HG02571 (cell line): ENCODE results near the gene PEAR1.

ENCODE experiments used
- ATAC-seq: cut with Tn5 transposase; IDR thresholded peaks from one replicate; pipeline ENCODE4 v1.9.1; 2021; ENCODE audit warnings: mild to moderate bottlenecking, moderate library complexity; ENCODE audit not compliant: unreplicated experiment

Gene PEAR1

DNA sequence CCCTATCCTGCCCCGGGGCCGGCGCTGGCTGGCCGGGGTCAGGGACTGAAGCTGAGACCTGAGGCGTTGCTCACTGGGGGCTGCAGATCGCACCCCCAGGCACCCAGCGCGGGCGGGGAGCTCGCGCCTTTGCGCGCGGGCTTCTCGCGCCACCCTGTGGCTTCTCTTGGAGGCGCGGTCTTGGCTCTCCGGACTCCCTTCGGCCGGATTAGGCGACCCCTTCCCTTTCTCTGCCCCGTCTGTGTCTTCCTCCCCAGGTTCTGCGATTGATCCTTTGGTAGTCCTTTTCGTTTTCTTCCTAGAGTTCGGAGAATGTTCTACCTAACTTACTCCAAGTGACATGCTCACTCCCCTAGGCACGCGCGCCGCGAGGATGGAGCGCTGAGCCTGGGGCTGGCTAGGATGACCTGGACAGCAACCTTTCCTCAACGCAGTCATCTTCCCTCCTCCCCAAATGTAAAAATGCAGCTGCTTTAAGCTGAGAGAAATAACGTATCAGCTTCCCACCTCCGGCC, 33.3 kb upstream of the PEAR1 start:
- ATAC-seq = no peak

DNA sequence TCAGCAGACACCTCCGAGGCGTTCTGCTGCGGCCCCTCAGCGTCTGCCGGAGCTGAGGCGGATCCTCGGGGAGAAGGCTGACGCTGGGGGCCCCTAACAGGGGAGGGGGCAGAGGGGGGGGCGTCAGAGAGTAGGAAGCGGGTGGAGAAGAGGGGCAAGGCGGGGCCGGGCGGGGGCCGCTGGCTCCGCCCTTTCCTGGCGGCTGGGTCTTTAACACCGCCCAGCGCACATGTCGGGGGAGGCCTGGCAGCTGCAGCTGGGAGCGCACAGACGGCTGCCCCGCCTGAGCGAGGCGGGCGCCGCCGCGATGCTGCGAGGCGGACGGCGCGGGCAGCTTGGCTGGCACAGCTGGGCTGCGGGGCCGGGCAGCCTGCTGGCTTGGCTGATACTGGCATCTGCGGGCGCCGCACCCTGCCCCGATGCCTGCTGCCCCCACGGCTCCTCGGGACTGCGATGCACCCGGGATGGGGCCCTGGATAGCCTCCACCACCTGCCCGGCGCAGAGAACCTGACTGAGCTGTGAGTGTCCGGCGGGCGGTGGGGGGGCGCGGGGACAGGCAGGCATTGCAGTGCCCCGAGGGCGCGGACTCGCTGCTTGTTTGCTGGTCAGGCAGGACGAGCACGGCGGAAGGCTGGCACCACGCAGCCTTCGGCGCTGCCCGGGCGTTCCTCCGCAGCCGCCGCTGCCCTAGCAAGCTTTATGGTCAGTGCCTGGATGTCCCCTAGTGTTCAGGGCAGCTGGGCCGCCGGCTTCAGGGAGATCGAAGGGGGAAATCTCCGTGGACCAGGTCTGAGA, 32.7 kb upstream of the PEAR1 start, which contains the start of gene NTRK1:
NTRK1 (plus strand) TSS at position 238 of the 796 bp plus-strand sequence; CDS start at position 308, 70 bp downstream.
- no peak for ATAC-seq

DNA sequence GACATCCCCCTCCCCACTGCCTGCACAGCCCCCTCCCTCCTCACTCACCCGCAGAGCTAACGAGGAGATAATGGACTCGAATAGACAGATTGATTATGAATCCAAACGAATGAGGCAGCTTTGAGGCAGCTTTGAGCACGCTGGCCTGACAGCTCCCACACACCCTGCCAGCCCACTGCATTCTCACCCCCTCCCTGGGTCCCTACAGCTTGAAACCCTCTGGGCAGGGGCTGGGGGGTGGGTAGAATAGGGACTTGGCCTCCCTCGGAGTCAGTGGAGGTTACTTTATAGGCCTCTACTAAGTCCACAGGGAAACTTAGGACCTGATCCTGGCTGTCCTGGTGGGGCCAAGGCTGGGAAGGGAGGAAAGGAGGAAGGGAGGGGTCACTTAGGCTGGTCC, 30.9 kb upstream of the PEAR1 start:
- ATAC-seq = no peak

GRCh38 chr1:156862997-156863599, 30.4 kb upstream of the PEAR1 start:
- ATAC-seq = no peak

- no peak for ATAC-seq
These were observed 29.9 kb upstream of the PEAR1 start for GRCh38 chr1:156863631-156864030.

DNA sequence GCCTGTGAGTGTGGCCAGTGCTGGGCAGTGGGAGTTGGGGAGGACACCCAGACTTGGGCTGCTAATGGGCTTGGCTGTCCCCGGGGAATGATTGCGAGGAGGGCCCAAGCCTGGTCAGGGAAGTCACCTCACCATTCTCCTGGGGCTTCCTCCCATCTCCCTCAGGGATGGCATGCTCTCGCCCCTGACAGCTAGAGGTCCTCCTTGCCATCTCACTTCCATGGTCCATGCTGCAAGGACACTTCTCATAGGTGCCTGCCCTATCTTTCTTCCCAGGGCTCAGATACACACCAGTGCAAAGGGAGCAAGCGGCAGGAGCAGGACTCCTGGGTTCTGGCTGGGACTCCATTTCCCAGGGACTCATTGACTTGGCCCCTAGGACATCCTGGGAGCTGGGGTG, 28.7 kb upstream of the PEAR1 start:
- ATAC-seq = no peak

DNA sequence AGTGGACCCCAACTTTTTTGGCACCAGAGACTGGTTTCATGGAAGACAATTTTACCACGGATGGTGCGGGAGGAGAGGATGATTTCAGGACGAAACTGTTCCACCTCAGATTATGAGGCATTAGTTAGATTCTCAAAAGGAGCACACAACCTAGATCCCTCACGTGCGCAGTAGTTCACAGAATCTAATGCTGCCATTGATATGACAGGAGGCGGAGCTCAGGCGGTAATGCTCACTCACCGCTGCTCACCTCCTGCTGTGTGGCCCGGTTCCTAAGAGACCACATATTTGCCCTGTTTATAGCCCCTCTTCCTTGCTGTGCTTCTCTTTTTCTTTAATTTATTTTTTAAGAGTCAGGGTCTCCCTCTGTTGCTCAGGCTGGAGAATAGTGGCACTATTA, 28.3 kb upstream of the PEAR1 start:
- ATAC-seq = no peak

GRCh38 chr1:156865865-156866248, 27.7 kb upstream of the PEAR1 start:
- no peak for ATAC-seq

GRCh38 chr1:156866249-156866909, 27.1 kb upstream of the PEAR1 start:
- no peak for ATAC-seq

- no peak for ATAC-seq
These were observed 25.2 kb upstream of the PEAR1 start for GRCh38 chr1:156868341-156868740.

DNA sequence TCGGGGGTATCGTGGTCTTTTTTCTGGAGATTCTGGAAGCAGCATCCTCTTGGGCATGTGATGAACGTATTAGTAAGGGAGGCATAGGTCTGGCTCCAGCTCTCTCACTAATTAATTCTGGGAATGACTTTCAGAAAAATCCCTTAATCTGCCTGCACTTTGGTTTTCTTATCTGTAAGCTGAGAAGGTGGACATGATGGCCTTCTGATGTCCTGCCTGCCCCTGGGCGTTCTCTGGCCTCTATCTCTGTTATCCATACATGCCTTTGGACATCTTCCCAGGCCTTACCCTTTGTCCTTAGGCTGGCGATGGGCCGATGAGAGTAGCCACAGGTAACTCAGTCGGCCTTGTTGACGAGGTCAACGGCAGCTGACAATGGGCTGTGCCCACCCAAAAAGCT, 24.1 kb upstream of the PEAR1 start:
- ATAC-seq = no peak

GRCh38 chr1:156873659-156874058, 19.9 kb upstream of the PEAR1 start:
- ATAC-seq = no peak

GRCh38 chr1:156874142-156874541, 19.4 kb upstream of the PEAR1 start:
- no peak for ATAC-seq

- no peak for ATAC-seq
These were observed 18.8 kb upstream of the PEAR1 start for GRCh38 chr1:156874572-156875340.

DNA sequence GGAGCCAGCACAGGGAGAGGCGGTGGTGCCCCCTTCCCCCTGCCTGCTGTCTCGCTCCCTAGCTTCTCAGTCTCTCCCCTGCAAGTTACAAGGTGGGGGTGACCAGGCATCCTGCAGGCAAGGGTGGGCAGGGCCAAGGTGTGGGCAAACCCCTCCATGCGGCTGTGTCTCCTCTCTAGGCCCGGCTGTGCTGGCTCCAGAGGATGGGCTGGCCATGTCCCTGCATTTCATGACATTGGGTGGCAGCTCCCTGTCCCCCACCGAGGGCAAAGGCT, 18.2 kb upstream of the PEAR1 start:
- ATAC-seq = no peak

DNA sequence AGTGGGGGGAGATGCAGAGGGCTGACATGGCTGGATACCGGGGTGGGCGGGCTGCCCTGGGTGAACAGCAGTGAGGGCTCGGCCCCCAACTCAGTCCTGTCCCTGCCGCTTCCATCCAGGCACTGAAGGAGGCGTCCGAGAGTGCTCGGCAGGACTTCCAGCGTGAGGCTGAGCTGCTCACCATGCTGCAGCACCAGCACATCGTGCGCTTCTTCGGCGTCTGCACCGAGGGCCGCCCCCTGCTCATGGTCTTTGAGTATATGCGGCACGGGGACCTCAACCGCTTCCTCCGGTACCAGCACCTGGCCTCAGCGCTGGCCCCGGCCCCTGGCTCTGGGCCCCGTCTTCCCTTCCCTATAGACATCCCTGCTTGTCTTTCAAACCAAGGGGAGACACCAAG, 17.2 kb upstream of the PEAR1 start:
- no peak for ATAC-seq

GRCh38 chr1:156877433-156878170, 15.9 kb upstream of the PEAR1 start:
- ATAC-seq = no peak

- ATAC-seq = no peak
These were observed 13.6 kb upstream of the PEAR1 start for GRCh38 chr1:156879876-156880275.

DNA sequence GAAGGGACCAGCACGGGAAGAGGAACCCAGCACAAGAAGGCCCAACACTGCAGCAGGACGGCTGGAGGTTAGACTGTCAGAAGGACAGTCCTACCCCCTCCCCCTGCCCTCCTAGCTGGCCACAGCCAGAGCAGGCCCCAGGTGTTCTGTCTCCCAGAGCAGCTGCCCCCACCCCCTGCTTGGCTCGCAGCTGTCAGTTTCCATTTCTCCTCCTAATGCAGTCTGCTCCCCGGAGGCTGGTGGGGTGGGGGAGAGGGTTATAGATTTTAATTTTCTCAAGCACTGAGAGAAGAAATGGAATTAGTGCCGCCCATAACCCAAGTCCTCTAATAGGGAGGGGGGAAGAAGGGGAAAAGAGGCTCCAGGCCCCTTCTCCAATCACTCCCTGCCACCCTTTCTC, 13.0 kb upstream of the PEAR1 start:
- ATAC-seq = no peak

- no peak for ATAC-seq
These were observed 12.4 kb upstream of the PEAR1 start for GRCh38 chr1:156881101-156881500.

- no peak for ATAC-seq
These were observed 11.9 kb upstream of the PEAR1 start for GRCh38 chr1:156881663-156882062.
